HG03442 (cell line): ENCODE measurements around the gene USP14.

Source experiments
- ATAC-seq: cut with Tn5 transposase; IDR thresholded peaks from one replicate; pipeline ENCODE4 v1.9.1; 2021; ENCODE audit warnings: mild to moderate bottlenecking, moderate library complexity; ENCODE audit not compliant: unreplicated experiment

Gene USP14

GRCh38 chr18:225745-226144, 67.4 kb downstream of the USP14 start:
- ATAC-seq: no peak

- no peak for ATAC-seq
These were observed 69.0 kb downstream of the USP14 start for GRCh38 chr18:227374-227773.

GRCh38 chr18:227902-228301, 69.5 kb downstream of the USP14 start:
- ATAC-seq: no peak

GRCh38 chr18:228586-228985, 70.2 kb downstream of the USP14 start:
- no peak for ATAC-seq

- no peak for ATAC-seq
These were observed 73.2 kb downstream of the USP14 start for GRCh38 chr18:231563-231962.

GRCh38 chr18:240175-240574, 81.8 kb downstream of the USP14 start:
- ATAC-seq: no peak

GRCh38 chr18:245282-245847, 87.0 kb downstream of the USP14 start:
- ATAC-seq: no peak

GRCh38 chr18:248053-248452, 89.7 kb downstream of the USP14 start:
- no peak for ATAC-seq

- no peak for ATAC-seq
These were observed 92.3 kb downstream of the USP14 start for GRCh38 chr18:250685-251084.

- no peak for ATAC-seq
These were observed 93.2 kb downstream of the USP14 start for GRCh38 chr18:251572-251971.

GRCh38 chr18:253121-253520, 94.8 kb downstream of the USP14 start:
- ATAC-seq: no peak

GRCh38 chr18:255171-255570, 96.8 kb downstream of the USP14 start:
- no peak for ATAC-seq

GRCh38 chr18:260547-260946, 102.2 kb downstream of the USP14 start:
- ATAC-seq: no peak

GRCh38 chr18:261398-262073, 103.2 kb downstream of the USP14 start:
- ATAC-seq: no peak
